Peyer's patch (tissue), 4 donors: ENCODE measurements around the gene SLC26A8.
"Not testable (repeated sequence)": the region's sequence is repeated elsewhere in the genome, so short reads cannot be mapped to it uniquely, and the experiment has no call there.

Source experiments
- CTCF ChIP-seq, 6 experiments: fragments of 450-650 bp in 4 of 6; fragments of 200-600 bp in 2 of 6; sonication (generic) in 1 of 6; IDR thresholded peaks; one replicate each; pipeline ENCODE4 v1.5.1; 2017 to 2019; ENCODE audit warnings: antibody characterized with exemption in 6 of 6, mild to moderate bottlenecking in 3 of 6, moderate library complexity in 1 of 6
- POLR2A ChIP-seq, 2 donors: fragments of 450-650 bp; IDR thresholded peaks; one replicate each; pipeline ENCODE4 v1.5.1; 2017; ENCODE audit warnings: antibody characterized with exemption in 2 of 2, mild to moderate bottlenecking in 2 of 2, moderate library complexity in 2 of 2

- TF ChIP-seq CTCF, POLR2A (IDR thresholded peaks at IDR 0.05): not testable (repeated sequence)
Measured at GRCh38 chr6:35909571-35909970, 114.9 kb downstream of the SLC26A8 start.
